Astrocyte of the spinal cord (primary cell): ENCODE measurements around the gene DNAH10.

Experiments used
- DNase-seq: peaks from one replicate; pipeline ENCODE4 v3.0.0; 2011; ENCODE audit warnings: low read depth, low spot score
- H3K4me3 ChIP-seq: 2 replicates; pipeline ENCODE4 v1.5.1; 2011; ENCODE audit warnings: low read depth, mild to moderate bottlenecking, low read length, moderate library complexity
- in situ Hi-C: cut with HindIII; loops from 2 replicates; pipeline ENCODE4 v1.10.0; 2017; ENCODE audit warnings: low sequenced_read_pairs
- TF ChIP-seq, protein P1 (sequence below): IDR thresholded peaks from 2 replicates; pipeline ENCODE4 v1.5.1; 2012; ENCODE audit warnings: low read depth, mild to moderate bottlenecking, low read length, inconsistent platforms

The DNAH10 gene

DNA sequence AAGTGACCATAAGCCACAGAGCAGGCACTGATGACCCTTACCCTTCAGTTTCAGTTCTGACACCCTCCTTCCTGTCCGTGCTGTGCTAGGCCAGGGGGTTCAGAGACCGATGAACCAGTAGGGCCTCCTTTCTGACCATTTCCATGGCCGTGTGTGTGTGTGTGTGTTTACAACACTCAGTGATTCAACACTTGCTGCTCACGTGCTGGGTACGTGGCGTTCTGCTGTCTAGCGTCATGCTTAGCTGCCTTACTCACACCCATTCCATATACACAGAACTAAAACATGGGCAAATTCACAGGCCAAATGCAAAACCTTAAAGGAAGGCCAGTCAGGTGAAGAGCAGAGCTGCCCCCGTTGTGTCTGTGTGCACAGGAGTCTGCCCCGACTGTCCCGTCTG lies 67.5 kb downstream of the DNAH10 start:
- in situ Hi-C loops: no loop called here
- H3K4me3 ChIP-seq: no peak overlapping the region
- TF ChIP-seq, protein P1, sequence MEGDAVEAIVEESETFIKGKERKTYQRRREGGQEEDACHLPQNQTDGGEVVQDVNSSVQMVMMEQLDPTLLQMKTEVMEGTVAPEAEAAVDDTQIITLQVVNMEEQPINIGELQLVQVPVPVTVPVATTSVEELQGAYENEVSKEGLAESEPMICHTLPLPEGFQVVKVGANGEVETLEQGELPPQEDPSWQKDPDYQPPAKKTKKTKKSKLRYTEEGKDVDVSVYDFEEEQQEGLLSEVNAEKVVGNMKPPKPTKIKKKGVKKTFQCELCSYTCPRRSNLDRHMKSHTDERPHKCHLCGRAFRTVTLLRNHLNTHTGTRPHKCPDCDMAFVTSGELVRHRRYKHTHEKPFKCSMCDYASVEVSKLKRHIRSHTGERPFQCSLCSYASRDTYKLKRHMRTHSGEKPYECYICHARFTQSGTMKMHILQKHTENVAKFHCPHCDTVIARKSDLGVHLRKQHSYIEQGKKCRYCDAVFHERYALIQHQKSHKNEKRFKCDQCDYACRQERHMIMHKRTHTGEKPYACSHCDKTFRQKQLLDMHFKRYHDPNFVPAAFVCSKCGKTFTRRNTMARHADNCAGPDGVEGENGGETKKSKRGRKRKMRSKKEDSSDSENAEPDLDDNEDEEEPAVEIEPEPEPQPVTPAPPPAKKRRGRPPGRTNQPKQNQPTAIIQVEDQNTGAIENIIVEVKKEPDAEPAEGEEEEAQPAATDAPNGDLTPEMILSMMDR: no peak
- DNase-seq: no peak

DNA sequence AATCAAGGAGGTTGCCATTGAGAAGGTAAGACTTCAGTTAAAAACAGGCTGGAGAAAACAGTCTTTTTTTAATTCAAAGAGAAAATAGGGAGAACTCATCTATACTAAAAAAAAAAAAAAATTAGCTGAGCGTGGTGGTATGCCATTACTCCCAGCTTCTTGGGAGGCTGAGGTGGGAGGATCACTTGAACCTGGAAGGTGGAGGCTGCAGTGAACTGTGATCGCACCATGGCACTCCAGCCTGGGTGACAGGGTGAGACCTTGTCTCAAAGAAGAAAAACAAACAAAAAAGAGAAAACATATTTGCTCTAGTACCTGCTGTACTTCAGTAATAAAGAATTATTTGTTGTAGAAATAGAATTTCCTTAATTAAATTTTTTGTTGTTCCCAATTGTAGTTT lies 68.6 kb downstream of the DNAH10 start:
- DNase-seq: no peak
- in situ Hi-C loops: no loop called here
- H3K4me3 ChIP-seq: no peak overlapping the region
- TF ChIP-seq, protein P1: no peak

DNA sequence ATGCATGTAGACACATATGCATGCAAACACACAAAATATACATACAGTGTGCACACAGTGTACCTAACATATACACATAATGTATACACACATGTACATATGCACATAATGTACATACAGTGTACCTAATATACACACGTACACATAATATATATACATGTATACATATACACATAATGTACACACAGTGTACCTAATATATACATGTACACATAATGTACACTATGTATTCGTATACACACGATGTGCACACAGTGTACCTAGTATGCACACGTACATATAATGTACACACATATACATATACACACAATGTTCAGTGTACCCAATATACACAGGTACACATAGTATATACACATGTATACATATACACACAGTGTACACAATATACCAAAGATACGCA lies 70.0 kb downstream of the DNAH10 start:
- in situ Hi-C loops: no loop called here
- no peak overlapping the region for H3K4me3 ChIP-seq
- TF ChIP-seq, protein P1: no peak
- no peak for DNase-seq

DNA sequence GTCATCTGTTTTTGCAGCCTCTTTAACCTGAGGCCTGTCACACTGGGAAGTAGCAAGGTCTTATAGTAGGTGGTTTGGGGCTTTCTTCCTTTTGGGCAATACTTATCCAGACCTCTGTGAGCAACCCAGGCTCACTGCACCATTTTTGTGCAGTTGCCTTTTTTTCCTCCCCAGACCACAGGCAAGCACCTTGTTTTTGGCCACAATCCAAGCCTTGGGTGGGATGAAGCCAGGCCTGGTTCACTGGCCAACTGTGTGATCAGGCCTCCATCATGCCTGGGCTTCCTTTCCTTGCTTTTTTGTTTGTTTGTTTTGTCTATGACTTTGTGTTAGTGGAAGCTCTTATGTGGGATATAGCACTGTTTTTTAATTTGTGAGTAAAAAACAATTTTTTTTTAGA lies 71.7 kb downstream of the DNAH10 start:
- H3K4me3 ChIP-seq: no peak overlapping the region
- no peak for DNase-seq
- TF ChIP-seq, protein P1: no peak
- in situ Hi-C loops: no loop called here

DNA sequence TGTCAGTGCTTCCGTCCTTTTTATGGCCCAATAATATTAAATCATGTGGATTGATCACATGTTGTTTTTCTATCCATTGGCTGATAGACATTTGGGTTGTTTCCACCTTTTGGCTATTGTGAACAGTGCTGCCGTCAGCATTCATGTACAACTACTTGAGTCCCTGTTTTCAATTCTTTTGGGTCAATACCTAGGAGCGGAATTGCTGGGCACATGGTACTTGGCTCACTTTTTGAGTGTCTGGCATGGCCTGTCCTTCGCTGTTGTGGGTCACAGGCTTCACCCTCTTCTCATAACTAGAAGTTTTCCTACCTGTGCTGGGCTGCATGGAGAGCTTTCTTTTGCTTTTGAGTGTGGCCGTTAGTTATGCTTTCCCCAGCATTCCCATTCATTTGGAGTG lies 72.7 kb downstream of the DNAH10 start:
- TF ChIP-seq, protein P1: no peak
- H3K4me3 ChIP-seq: no peak overlapping the region
- in situ Hi-C loops: no loop called here
- no peak for DNase-seq

DNA sequence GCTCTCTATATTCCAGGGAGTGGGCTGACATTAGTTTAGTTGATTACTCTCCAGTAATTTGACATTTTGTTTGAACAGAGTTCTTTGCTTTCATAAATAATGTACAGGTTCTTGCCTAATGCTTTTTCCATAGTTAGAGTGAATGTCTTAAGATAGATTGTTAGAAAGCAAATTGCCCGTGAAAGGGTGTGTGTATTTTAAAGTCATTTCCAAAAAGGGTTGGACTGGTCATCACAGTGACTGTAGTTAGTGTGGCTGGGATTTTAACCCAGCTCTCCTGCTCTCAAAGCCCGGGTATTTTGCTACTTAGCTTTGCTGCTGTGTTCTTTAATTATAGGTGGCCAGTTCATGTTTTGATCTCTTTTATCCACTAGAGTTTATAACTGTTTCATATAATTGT lies 74.2 kb downstream of the DNAH10 start:
- H3K4me3 ChIP-seq: no peak overlapping the region
- TF ChIP-seq, protein P1: no peak
- no peak for DNase-seq
- in situ Hi-C loops: no loop called here

DNA sequence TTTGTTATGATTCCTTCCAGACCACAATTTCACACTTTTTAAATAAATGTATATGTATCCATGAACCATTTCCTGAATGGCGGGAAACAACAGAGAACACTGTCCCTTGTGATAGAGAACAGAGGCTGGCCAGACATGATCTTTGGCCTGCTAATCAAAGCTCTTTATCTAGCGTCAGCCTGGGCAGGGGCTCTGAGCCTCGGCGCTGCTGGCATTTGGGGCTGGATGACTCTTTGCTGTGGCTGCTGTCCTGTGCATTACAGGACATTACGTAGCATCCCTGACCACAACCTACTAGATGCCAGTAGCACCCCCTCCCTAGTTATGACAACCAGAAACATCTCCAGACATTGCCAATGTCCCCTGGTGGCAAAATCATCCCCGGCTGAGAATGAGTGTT lies 77.7 kb downstream of the DNAH10 start:
- TF ChIP-seq, protein P1: no peak

More for the DNA sequence above, 77.7 kb downstream of the DNAH10 start:
- no peak for DNase-seq
- in situ Hi-C loops: no loop called here
- H3K4me3 ChIP-seq: no peak overlapping the region
